Measurements from ENCODE around the gene PKNOX2.
A peak's percentile ranks its signal among the peaks of the same experiment; 100 is the strongest.

The PKNOX2 gene

GRCh38 chr11:125359130-125359529 lies 194.6 kb downstream of the PKNOX2 start:
- H2AFZ ChIP-seq (ENCODE audit: low read length): no peak overlapping the region
- TF ChIP-seq EZH2phosphoT487 (IDR thresholded peaks at IDR 0.05; ENCODE audit: low read length): no peak
- TF ChIP-seq EZH2 (optimal IDR thresholded peaks at IDR 0.05; ENCODE audit: low read depth, low read length): no peak
- TF ChIP-seq CTCF (IDR thresholded peaks at IDR 0.05; ENCODE audit: low read length): no peak
- H3K9me3 ChIP-seq (replicated peaks; ENCODE audit: insufficient read depth, low read length): no peaks in the 10 kb centered on the region
- no peaks in the 10 kb centered on the region for H4K20me1 ChIP-seq (ENCODE audit: insufficient read depth, low read length)
- peaks cover 3% of the 10 kb centered on the region for H3K4me1 ChIP-seq (ENCODE audit: low read length)
- H3F3A ChIP-seq (ENCODE audit: insufficient read depth, low read length): no peaks in the 10 kb centered on the region
- no peaks in the 10 kb centered on the region for H3K9me2 ChIP-seq (replicated peaks; ENCODE audit: insufficient read depth, low read length)
- H3K27me3 ChIP-seq (replicated peaks; ENCODE audit: insufficient read depth, low read length): no peaks in the 10 kb centered on the region
- no peaks in the 10 kb centered on the region for H3K36me3 ChIP-seq (replicated peaks; ENCODE audit: insufficient read depth, low read length)
- H3K79me2 ChIP-seq (ENCODE audit: low read length): no peaks in the 10 kb centered on the region
- no peak overlapping the region for H3K9ac ChIP-seq (ENCODE audit: low read length)
- no peak overlapping the region for H3K4me2 ChIP-seq (ENCODE audit: low read depth, low read length)
- DNase-seq: no peak
- H3K27ac ChIP-seq (ENCODE audit: low read length): no peak overlapping the region
- no peak overlapping the region for H3K4me3 ChIP-seq (ENCODE audit: low read length)

- Histone ChIP-seq H3K27me3 (replicated peaks; ENCODE audit: insufficient read depth, low read length) (no peaks in the 10 kb centered on the region), H2AFZ (ENCODE audit: low read length) (no peak overlapping the region), H3K79me2 (ENCODE audit: low read length) (no peaks in the 10 kb centered on the region), H3K4me1 (ENCODE audit: low read length) (peaks cover 6% of the 10 kb centered on the region), H3K4me2 (ENCODE audit: low read depth, low read length) (no peak overlapping the region), H3K4me3 (ENCODE audit: low read length) (no peak overlapping the region), H3K9me3 (replicated peaks; ENCODE audit: insufficient read depth, low read length) (no peaks in the 10 kb centered on the region), H3F3A (ENCODE audit: insufficient read depth, low read length) (no peaks in the 10 kb centered on the region), H3K36me3 (replicated peaks; ENCODE audit: insufficient read depth, low read length) (no peaks in the 10 kb centered on the region), H4K20me1 (ENCODE audit: insufficient read depth, low read length) (no peaks in the 10 kb centered on the region), H3K9me2 (replicated peaks; ENCODE audit: insufficient read depth, low read length) (no peaks in the 10 kb centered on the region), H3K27ac (ENCODE audit: low read length) (no peak overlapping the region), H3K9ac (ENCODE audit: low read length) (no peak overlapping the region)
- TF ChIP-seq EZH2phosphoT487 (IDR thresholded peaks at IDR 0.05; ENCODE audit: low read length): no peak
- no peak for TF ChIP-seq EZH2 (optimal IDR thresholded peaks at IDR 0.05; ENCODE audit: low read depth, low read length)
- no peak for TF ChIP-seq CTCF (IDR thresholded peaks at IDR 0.05; ENCODE audit: low read length)
- no peak for DNase-seq
Observed at GRCh38 chr11:125360066-125360465, 195.5 kb downstream of the PKNOX2 start.

- no peak overlapping the region; the same call in 1 of the 2 replicates for H3K27ac ChIP-seq (ENCODE audit: low read length)
- H3K9ac ChIP-seq (ENCODE audit: low read length): no peak overlapping the region
- TF ChIP-seq EZH2phosphoT487 (IDR thresholded peaks at IDR 0.05; ENCODE audit: low read length) (no peak), CTCF (IDR thresholded peaks at IDR 0.05; ENCODE audit: low read length) (peak; percentile 13; the same call in 1 of the 2 replicates)
- H3K4me2 ChIP-seq (ENCODE audit: low read depth, low read length): peak overlapping the region; percentile 62
- peak overlapping the region; percentile 58 for H2AFZ ChIP-seq (ENCODE audit: low read length)
- H3K4me3 ChIP-seq (ENCODE audit: low read length): no peak overlapping the region
- no peaks in the 10 kb centered on the region for H3K9me3 ChIP-seq (replicated peaks; ENCODE audit: insufficient read depth, low read length)
- H3K79me2 ChIP-seq (ENCODE audit: low read length): no peaks in the 10 kb centered on the region
- peaks cover 6% of the 10 kb centered on the region for H3K4me1 ChIP-seq (ENCODE audit: low read length)
- no peaks in the 10 kb centered on the region for H3K27me3 ChIP-seq (replicated peaks; ENCODE audit: insufficient read depth, low read length)
- peak; percentile 35 for DNase-seq
- H4K20me1 ChIP-seq (ENCODE audit: insufficient read depth, low read length): no peaks in the 10 kb centered on the region
- H3K36me3 ChIP-seq (replicated peaks; ENCODE audit: insufficient read depth, low read length): no peaks in the 10 kb centered on the region
- no peaks in the 10 kb centered on the region for H3F3A ChIP-seq (ENCODE audit: insufficient read depth, low read length)
- H3K9me2 ChIP-seq (replicated peaks; ENCODE audit: insufficient read depth, low read length): no peaks in the 10 kb centered on the region
Observed at GRCh38 chr11:125364121-125364826, 199.7 kb downstream of the PKNOX2 start.
